IMR-90 (cell line): ENCODE results near the gene ANXA4. TPM values are rescaled to one million over a fixed set of nuclear protein-coding genes. Genes with fewer than 3 reads are reported as not detected.
A peak's percentile ranks its signal among the peaks of the same experiment; 100 is the strongest.

ENCODE experiments used
- ATAC-seq: fragments of 200-7000 bp; cut with Tn5 transposase; 2 replicates; pipeline ENCODE4 v1.9.1; 2020; ENCODE audit warnings: low read depth, mild to moderate bottlenecking, moderate library complexity
- BruUV-seq: library from RNA; stranded (reverse); fragments of 400-500 nt; replicated peaks from 2 replicates; lab custom pipeline; 2021; lab: Mats Ljungman, UMichigan
- CTCF ChIA-PET: fragments of 300-600 bp; formaldehyde crosslinking; extraction: SDS; loops from one replicate; lab custom pipeline; 2021; ENCODE audit warnings: antibody characterized with exemption; lab: Yijun Ruan, JAX
- POLR2A ChIA-PET: fragments of 300-600 bp; sonication (Branson Sonifier 250); formaldehyde crosslinking; loops from one replicate; lab custom pipeline; 2022; ENCODE audit warnings: antibody characterized with exemption; ENCODE audit not compliant: unreplicated experiment; lab: Charles Lee
- DNase-seq: peaks from one replicate; pipeline ENCODE4 v3.0.0; 2013
- H2AFZ ChIP-seq: replicated peaks from 2 replicates; pipeline ENCODE3; 2013; ENCODE audit warnings: low read length, mild to moderate bottlenecking; ENCODE audit not compliant: poor library complexity
- H2AK5ac ChIP-seq: 2 replicates; pipeline ENCODE4 v1.6.1; 2013; ENCODE audit warnings: low read depth, low read length, inconsistent platforms
- H2AK9ac ChIP-seq: replicated peaks from 2 replicates; pipeline ENCODE3; 2013; ENCODE audit warnings: mild to moderate bottlenecking, low read depth, low read length, moderate library complexity; ENCODE audit not compliant: poor library complexity
- H2BK120ac ChIP-seq: 2 replicates; pipeline ENCODE4 v1.6.1; 2013; ENCODE audit warnings: low read depth, low read length, inconsistent platforms
- H2BK15ac ChIP-seq: 3 replicates; pipeline ENCODE4 v1.6.1; 2013; ENCODE audit warnings: low read depth, low read length, inconsistent platforms
- H2BK20ac ChIP-seq: 2 replicates; pipeline ENCODE4 v1.6.1; 2013; ENCODE audit warnings: low read depth, mild to moderate bottlenecking, inconsistent platforms, low read length, moderate library complexity
- H2BK5ac ChIP-seq: 2 replicates; pipeline ENCODE4 v1.6.1; 2013; ENCODE audit warnings: mild to moderate bottlenecking, low read depth, low read length, inconsistent platforms; ENCODE audit not compliant: poor library complexity, severe bottlenecking
- H3K14ac ChIP-seq: replicated peaks from 2 replicates; pipeline ENCODE4 v1.6.1; 2013; ENCODE audit warnings: low read depth, low read length, inconsistent platforms
- H3K18ac ChIP-seq: 2 replicates; pipeline ENCODE4 v1.6.1; 2013; ENCODE audit warnings: low read depth, low read length, control low read depth
- H3K23ac ChIP-seq: 2 replicates; pipeline ENCODE4 v1.6.1; 2013; ENCODE audit warnings: low read depth, low read length, inconsistent platforms
- H3K27ac ChIP-seq: 2 replicates; pipeline ENCODE4 v1.5.1; 2013; ENCODE audit warnings: mild to moderate bottlenecking, control low read depth, low read length; ENCODE audit not compliant: insufficient read depth
- H3K27me3 ChIP-seq: 2 replicates; pipeline ENCODE4 v1.6.1; 2013; ENCODE audit warnings: low read length; ENCODE audit not compliant: control insufficient read depth, insufficient read depth
- H3K36me3 ChIP-seq: 2 replicates; pipeline ENCODE4 v1.6.1; 2013; ENCODE audit warnings: low read length, mixed read lengths; ENCODE audit not compliant: control insufficient read depth, insufficient read depth
- H3K4ac ChIP-seq: 2 replicates; pipeline ENCODE4 v1.6.1; 2013; ENCODE audit warnings: low read depth, low read length, inconsistent platforms
- H3K4me1 ChIP-seq: 2 replicates; pipeline ENCODE4 v1.6.1; 2013; ENCODE audit warnings: low read length, mixed read lengths; ENCODE audit not compliant: control insufficient read depth, insufficient read depth
- H3K4me2 ChIP-seq: 2 replicates; pipeline ENCODE4 v1.6.1; 2013; ENCODE audit warnings: low read depth, mild to moderate bottlenecking, control low read depth, low read length, moderate library complexity
- H3K4me3 ChIP-seq: 2 replicates; pipeline ENCODE4 v1.5.1; 2013; ENCODE audit warnings: low read depth, mild to moderate bottlenecking, control low read depth, low read length, moderate library complexity; ENCODE audit not compliant: insufficient read depth
- H3K56ac ChIP-seq: 2 replicates; pipeline ENCODE4 v1.6.1; 2013; ENCODE audit warnings: low read length, inconsistent platforms; ENCODE audit not compliant: insufficient read depth; ENCODE audit errors: extremely low read depth
- H3K79me1 ChIP-seq, 2 experiments: 2 replicates each; pipeline ENCODE4 v1.6.1; 2013; ENCODE audit warnings: low read length in 2 of 2, inconsistent platforms in 1 of 2, low read depth in 1 of 2
- H3K9ac ChIP-seq: 2 replicates; pipeline ENCODE4 v1.6.1; 2013; ENCODE audit warnings: low read depth, low read length, control low read depth
- H3K9me1 ChIP-seq: 2 replicates; pipeline ENCODE4 v1.6.1; 2013; ENCODE audit warnings: low read length, inconsistent platforms; ENCODE audit not compliant: insufficient read depth
- H3K9me3 ChIP-seq: 2 replicates; pipeline ENCODE4 v1.6.1; 2013; ENCODE audit warnings: low read length; ENCODE audit not compliant: control insufficient read depth, insufficient read depth
- H4K20me1 ChIP-seq: 2 replicates; pipeline ENCODE4 v1.6.1; 2013; ENCODE audit warnings: low read length, inconsistent platforms; ENCODE audit not compliant: insufficient read depth
- H4K5ac ChIP-seq: 2 replicates; pipeline ENCODE4 v1.6.1; 2013; ENCODE audit warnings: mild to moderate bottlenecking, low read depth, low read length, control low read depth
- H4K8ac ChIP-seq, 2 experiments: 2 replicates each; pipeline ENCODE4 v1.6.1; 2013; ENCODE audit warnings: low read depth in 2 of 2, low read length in 2 of 2, control low read depth in 1 of 2, inconsistent platforms in 1 of 2
- H4K91ac ChIP-seq: 2 replicates; pipeline ENCODE4 v1.6.1; 2013; ENCODE audit warnings: low read depth, low read length, inconsistent platforms; ENCODE audit not compliant: insufficient read depth
- CHD1 ChIP-seq: IDR thresholded peaks from 2 replicates; pipeline ENCODE4 v1.6.1; 2012; ENCODE audit warnings: low read depth, low read length, improper control_type of control experiment
- ELK1 ChIP-seq: fragments of 150-350 bp; IDR thresholded peaks from 2 replicates; pipeline ENCODE4 v1.6.1; 2016; ENCODE audit warnings: low read depth, mild to moderate bottlenecking, low read length, moderate library complexity, borderline replicate concordance
- FOS ChIP-seq: fragments of 150-350 bp; IDR thresholded peaks from 2 replicates; pipeline ENCODE4 v1.6.1; 2016; ENCODE audit warnings: low read depth, low read length
- MAFK ChIP-seq: IDR thresholded peaks from 2 replicates; pipeline ENCODE4 v1.6.1; 2012; ENCODE audit warnings: low read depth, low read length, improper control_type of control experiment
- NFE2L2 ChIP-seq: fragments of 150-350 bp; IDR thresholded peaks from 2 replicates; pipeline ENCODE4 v1.6.1; 2016; ENCODE audit warnings: low read depth, mild to moderate bottlenecking, low read length
- POLR2A ChIP-seq: IDR thresholded peaks from 2 replicates; pipeline ENCODE4 v1.6.1; 2012; ENCODE audit warnings: mild to moderate bottlenecking, low read depth, low read length
- RAD21 ChIP-seq: IDR thresholded peaks from 2 replicates; pipeline ENCODE4 v1.6.1; 2012; ENCODE audit warnings: low read length, improper control_type of control experiment
- RCOR1 ChIP-seq: IDR thresholded peaks from 2 replicates; pipeline ENCODE4 v1.6.1; 2012; ENCODE audit warnings: mild to moderate bottlenecking, low read length, improper control_type of control experiment; ENCODE audit not compliant: insufficient replicate concordance
- WGBS, 2 experiments: methylation state at CpG; one replicate each; pipeline versions ENCODE4 v1.1.5 to v1.1.7; 2013; ENCODE audit warnings: missing lambda C conversion rate in 2 of 2; ENCODE audit not compliant: insufficient read length in 1 of 2; ENCODE audit errors: extremely low coverage in 2 of 2; 5-methylcytosine and 5-hydroxymethylcytosine counted together
- dilution Hi-C: fragments of 300-500 bp; cut with HindIII; formaldehyde crosslinking; loops from one replicate; pipeline ENCODE4 v1.14.3; 2018; ENCODE audit warnings: low sequenced_read_pairs; ENCODE audit not compliant: unreplicated experiment
- in situ Hi-C: fragments of 300-500 bp; cut with MboI; formaldehyde crosslinking; loops from 3 replicates; pipeline ENCODE4 v1.14.3; 2019; ENCODE audit warnings: low sequenced_read_pairs, inconsistent platforms, mixed read lengths
- intact Hi-C: fragments of 100-400 bp; cut with micrococcal nuclease; formaldehyde crosslinking; loops from 2 replicates; pipeline ENCODE4 v1.10.0; 2022
- polyA plus RNA-seq, 3 experiments: library from polyadenylated mRNA; depleted of rRNA; stranded (reverse); fragments of >200 nt; gene quantifications; 2 replicates each; pipeline ENCODE4 v1.2.3, GENCODE V29; 2012; ENCODE audit warnings: low replicate concordance in 1 of 3
- total RNA-seq: library from RNA; depleted of rRNA; stranded (reverse); fragments of >200 nt; gene quantifications from 2 replicates; pipeline ENCODE4 v1.2.3, GENCODE V29; 2012

ANXA4 gene
- total and polyA plus RNA-seq, 2 of the 4 experiments (the other 2 are of a cell fraction) = 22.2 to 72.0 TPM

GRCh38 chr2:69798909-69799526 lies 57.1 kb downstream of the ANXA4 start:
- H2BK5ac ChIP-seq = no peak overlapping the region
- no peaks in the 10 kb centered on the region for H3K9me1 ChIP-seq
- CTCF ChIA-PET = interaction anchor here (1.3 to 2.2 kb wide), 2 partner anchors 18 to 74 kb away, joined by 4 to 6 read pairs; no protein-coding TSS in a partner anchor
- H2BK120ac ChIP-seq = no peak overlapping the region
- no peak overlapping the region for H3K56ac ChIP-seq
- no peaks in the 10 kb centered on the region for H3K9me3 ChIP-seq
- peak; percentile 67 for ATAC-seq
- intact Hi-C loops (loop anchor here (5.0 kb wide), 1 partner anchor 57 kb away; the partner anchor contains the start of gene ANXA4), in situ Hi-C loops (no loop called here), dilution Hi-C loops (no loop called here)
- H2AFZ ChIP-seq = no peak overlapping the region
- no peak overlapping the region for H4K91ac ChIP-seq
- DNase-seq = peak; percentile 84
- peaks cover 2% of the 10 kb centered on the region; the same call in 1 of the 2 replicates for H4K20me1 ChIP-seq
- H3K36me3 ChIP-seq = no peaks in the 10 kb centered on the region; the same call in 1 of the 2 replicates
- BruUV-seq = no TSS peak
- no CpG with 5 or more reads among the region's 4 CpGs for WGBS, 2 experiments
- no peaks in the 10 kb centered on the region for H3K27me3 ChIP-seq
- H3K18ac ChIP-seq = no peak overlapping the region
- H2BK15ac ChIP-seq = no peak overlapping the region
- no peak overlapping the region for H2BK20ac ChIP-seq
- no peak overlapping the region for H2AK9ac ChIP-seq
- H3K4me1 ChIP-seq = peaks cover 7% of the 10 kb centered on the region; the same call in 1 of the 2 replicates
- no peak overlapping the region for H2AK5ac ChIP-seq
- H3K4me3 ChIP-seq = no peak overlapping the region
- peak overlapping the region; percentile 22; the same call in 1 of the 2 replicates for H3K4ac ChIP-seq
- POLR2A ChIA-PET = no interaction called here
- H4K5ac ChIP-seq = no peak overlapping the region
- no peak overlapping the region; the same call in 1 of the 2 replicates for H3K9ac ChIP-seq
- 0 out of 2 replicates have a peak overlapping the region, but pooled peaks have one; percentile 38 for H3K14ac ChIP-seq
- no peak overlapping the region for H3K23ac ChIP-seq
- H3K27ac ChIP-seq = no peak overlapping the region
- H4K8ac ChIP-seq = 0 out of 4 replicates have a peak overlapping the region, but pooled peaks of 1 of the 2 experiments have one; percentile 44
- no peaks in the 10 kb centered on the region; a peak in 2 of 4 replicates for H3K79me1 ChIP-seq
- TF ChIP-seq MAFK (peak; percentile 23; the same call in 1 of the 2 replicates), RAD21 (no peak), NFE2L2 (no peak), POLR2A (no peak), ELK1 (no peak), RCOR1 (no peak), FOS (no peak), CHD1 (no peak)
- peak overlapping the region; percentile 21; the same call in 1 of the 2 replicates for H3K4me2 ChIP-seq
